GM21786 (cell line): ENCODE data around the gene ERFL.
"Not testable (repeated sequence)": the region's sequence is repeated elsewhere in the genome, so short reads cannot be mapped to it uniquely, and the experiment has no call there.

Experiments
- ATAC-seq: cut with Tn5 transposase; IDR thresholded peaks from one replicate; pipeline ENCODE4 v1.9.1; 2021; ENCODE audit not compliant: unreplicated experiment

The ERFL gene

GRCh38 chr19:41914424-41914834, 13.8 kb downstream of the ERFL start:
- not testable (repeated sequence) for ATAC-seq

GRCh38 chr19:41913538-41914423, 14.5 kb downstream of the ERFL start:
- ATAC-seq, result no peak

GRCh38 chr19:41912899-41913537, 15.2 kb downstream of the ERFL start:
- no peak for ATAC-seq

GRCh38 chr19:41911889-41912731, 16.1 kb downstream of the ERFL start:
- ATAC-seq, result no peak

- no peak for ATAC-seq
These were observed 17.0 kb downstream of the ERFL start for GRCh38 chr19:41910992-41911888.

GRCh38 chr19:41910240-41910991, 17.8 kb downstream of the ERFL start:
- no peak for ATAC-seq

GRCh38 chr19:41909706-41910105, 18.5 kb downstream of the ERFL start:
- no peak for ATAC-seq

GRCh38 chr19:41908724-41909464, 19.4 kb downstream of the ERFL start:
- no peak for ATAC-seq

- no peak for ATAC-seq
These were observed 20.1 kb downstream of the ERFL start for GRCh38 chr19:41907994-41908615.

GRCh38 chr19:41906916-41907680, 21.2 kb downstream of the ERFL start:
- ATAC-seq, result no peak

- no peak for ATAC-seq
These were observed 22.0 kb downstream of the ERFL start for GRCh38 chr19:41906271-41906670.

GRCh38 chr19:41905273-41906002, 22.8 kb downstream of the ERFL start:
- ATAC-seq, result no peak

GRCh38 chr19:41904118-41904870, 24.0 kb downstream of the ERFL start:
- no peak for ATAC-seq

- ATAC-seq, result no peak
These were observed 24.9 kb downstream of the ERFL start for GRCh38 chr19:41903193-41903953.

- ATAC-seq, result no peak
These were observed 25.7 kb downstream of the ERFL start for GRCh38 chr19:41902594-41902993.
